Measurements from ENCODE around the gene MYO1E. TPM values are rescaled to one million over a fixed set of nuclear protein-coding genes. Genes with fewer than 3 reads are reported as not detected.

Gene MYO1E
- total RNA-seq, 1 donor = 19.9 TPM

DNA sequence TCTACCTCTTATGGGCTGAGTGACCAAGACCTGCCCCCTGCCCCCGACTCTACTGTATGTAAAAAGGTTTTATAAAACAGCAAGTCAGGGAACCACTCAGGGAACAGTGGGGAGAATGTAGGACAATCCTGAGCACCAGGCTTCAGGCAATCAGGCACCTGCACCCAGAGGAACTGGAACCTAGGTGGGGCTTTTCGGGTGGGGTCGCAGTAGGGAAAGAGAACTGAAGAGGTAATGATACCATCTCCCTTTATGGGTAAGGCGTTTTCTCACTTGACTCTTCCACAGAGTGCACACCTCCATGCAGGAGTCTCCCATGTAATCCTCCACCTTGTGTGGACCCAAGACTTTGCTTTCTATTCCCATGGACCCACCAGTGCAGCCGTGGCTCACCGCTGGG is 45.8 kb downstream of the MYO1E start:
- no peak for DNase-seq (ENCODE audit: low read depth in 2 of 3, low spot score in 2 of 3)

- DNase-seq (ENCODE audit: low read depth in 2 of 3, low spot score in 2 of 3) = no peak
These were observed 50.5 kb downstream of the MYO1E start for GRCh38 chr15:59322056-59322759.

DNA sequence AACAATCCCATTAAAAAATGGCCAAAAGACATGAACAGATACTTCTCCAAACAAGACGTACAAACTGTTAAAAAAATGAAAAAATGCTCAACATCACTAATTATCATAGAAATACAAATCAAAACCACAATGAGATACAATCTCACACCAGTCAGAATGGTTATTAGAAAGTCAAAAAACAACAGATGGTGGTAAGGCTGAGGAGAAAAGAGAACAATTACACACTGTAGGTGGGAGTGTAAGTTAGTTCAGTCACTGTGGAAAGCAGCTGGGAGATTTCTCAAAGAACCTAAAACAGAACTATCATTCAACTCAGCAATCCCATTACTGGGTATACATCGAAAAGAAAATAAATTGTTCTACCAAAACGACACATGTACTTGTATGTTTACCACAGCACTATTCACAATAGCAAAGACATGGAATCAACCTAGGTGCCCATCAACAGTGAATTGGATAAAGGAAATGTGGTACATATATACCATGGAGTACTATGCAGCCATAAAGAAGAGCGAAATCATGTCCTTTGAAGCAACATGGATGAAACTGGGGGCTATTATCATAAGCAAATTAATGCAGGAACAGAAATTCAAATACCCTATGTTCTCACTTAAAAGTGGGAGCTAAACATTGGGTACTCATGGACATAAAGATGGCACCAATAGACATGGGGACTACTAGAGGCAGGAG is 51.5 kb downstream of the MYO1E start:
- no peak for DNase-seq (ENCODE audit: low read depth in 2 of 3, low spot score in 2 of 3)

- DNase-seq (ENCODE audit: low read depth in 2 of 3, low spot score in 2 of 3) = no peak
These were observed 55.5 kb downstream of the MYO1E start for GRCh38 chr15:59317211-59317610.

DNA sequence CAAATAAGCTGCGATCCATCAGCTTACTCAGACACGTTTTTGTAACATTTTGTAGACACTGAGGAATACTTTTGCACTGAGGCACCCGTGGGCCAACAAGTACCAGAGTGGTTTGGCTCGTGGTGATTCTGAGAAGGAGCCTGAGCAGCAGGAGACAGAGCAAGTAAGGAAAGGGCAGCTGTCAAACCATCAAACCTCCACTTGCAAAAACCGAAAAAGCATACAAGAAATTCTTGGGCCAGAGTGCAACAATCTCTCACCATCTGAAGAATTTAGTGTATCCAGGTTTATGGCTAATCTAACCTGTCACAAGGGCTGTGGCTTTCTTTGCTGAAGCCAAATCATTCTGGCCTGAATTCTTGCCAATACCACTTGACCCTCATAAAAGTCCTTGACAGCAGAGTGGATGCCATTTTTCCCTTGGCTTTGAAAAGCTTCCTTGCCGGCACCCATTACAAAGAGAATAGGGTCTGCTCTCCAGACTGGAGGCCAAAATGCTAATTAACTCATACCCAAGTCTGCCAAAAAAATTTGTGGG is 56.7 kb downstream of the MYO1E start:
- no peak for DNase-seq (ENCODE audit: low read depth in 2 of 3, low spot score in 2 of 3)

DNA sequence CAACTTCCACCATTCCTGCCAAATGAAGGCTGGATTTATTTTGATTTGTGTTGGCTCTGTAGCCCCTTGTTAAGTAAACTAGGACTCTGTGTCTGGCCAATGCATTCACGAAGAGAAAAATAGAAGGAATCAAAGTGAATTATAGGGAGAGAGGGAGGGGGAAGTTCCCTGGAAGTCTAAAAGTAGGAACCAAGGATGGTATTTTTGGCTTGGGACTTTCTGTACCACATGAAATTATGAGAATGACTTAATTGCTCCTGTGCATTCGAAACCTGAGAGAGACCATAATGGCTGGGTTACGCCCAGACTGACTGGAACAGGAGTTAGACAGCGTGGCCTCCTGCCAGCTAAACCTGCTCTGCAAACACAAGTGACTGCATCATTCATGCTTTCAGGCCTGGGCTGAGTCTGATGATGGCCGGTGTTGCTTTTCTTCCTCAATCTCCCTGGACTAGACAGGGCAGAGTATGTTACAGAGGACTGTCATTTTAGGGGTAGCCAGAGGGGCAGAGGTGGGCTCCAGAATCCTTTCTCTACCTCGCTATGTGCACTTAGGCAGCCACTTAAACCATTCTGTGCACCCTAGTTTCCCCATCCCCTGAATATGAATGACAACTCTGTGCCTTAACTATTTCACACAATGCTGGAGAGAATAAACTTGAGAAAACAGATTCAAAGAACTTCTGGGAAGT is 58.9 kb downstream of the MYO1E start:
- DNase-seq (ENCODE audit: low read depth in 2 of 3, low spot score in 2 of 3) = no peak

GRCh38 chr15:59312205-59312604 is 60.5 kb downstream of the MYO1E start:
- no peak for DNase-seq (ENCODE audit: low read depth in 2 of 3, low spot score in 2 of 3)

DNA sequence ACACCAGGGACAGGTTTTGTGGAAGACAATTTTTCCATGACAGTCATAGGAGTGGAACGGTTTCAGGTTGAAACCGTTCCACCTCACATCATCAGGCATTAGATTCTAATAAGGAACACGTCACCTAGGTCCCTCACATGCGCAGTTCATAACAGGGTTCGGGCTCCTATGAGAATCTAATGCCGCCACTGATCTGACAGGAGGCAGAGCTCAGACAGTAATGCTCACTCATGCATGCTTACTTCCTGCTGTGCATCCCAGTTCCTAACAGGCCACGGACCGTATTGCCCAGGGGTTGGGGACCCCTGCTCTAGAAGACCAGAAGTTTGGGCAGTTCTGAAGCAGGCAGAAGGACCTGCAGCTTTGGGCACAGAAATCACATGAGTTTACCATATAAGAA is 61.5 kb downstream of the MYO1E start:
- no peak for DNase-seq (ENCODE audit: low read depth in 2 of 3, low spot score in 2 of 3)

- no peak for DNase-seq (ENCODE audit: low read depth in 2 of 3, low spot score in 2 of 3)
These were observed 63.3 kb downstream of the MYO1E start for GRCh38 chr15:59309405-59309804.

GRCh38 chr15:59307165-59307537 is 65.5 kb downstream of the MYO1E start:
- no peak for DNase-seq (ENCODE audit: low read depth in 2 of 3, low spot score in 2 of 3)

GRCh38 chr15:59306520-59307164 is 66.0 kb downstream of the MYO1E start:
- no peak for DNase-seq (ENCODE audit: low read depth in 2 of 3, low spot score in 2 of 3)

GRCh38 chr15:59304807-59305206 is 67.9 kb downstream of the MYO1E start:
- no peak for DNase-seq (ENCODE audit: low read depth in 2 of 3, low spot score in 2 of 3)

DNA sequence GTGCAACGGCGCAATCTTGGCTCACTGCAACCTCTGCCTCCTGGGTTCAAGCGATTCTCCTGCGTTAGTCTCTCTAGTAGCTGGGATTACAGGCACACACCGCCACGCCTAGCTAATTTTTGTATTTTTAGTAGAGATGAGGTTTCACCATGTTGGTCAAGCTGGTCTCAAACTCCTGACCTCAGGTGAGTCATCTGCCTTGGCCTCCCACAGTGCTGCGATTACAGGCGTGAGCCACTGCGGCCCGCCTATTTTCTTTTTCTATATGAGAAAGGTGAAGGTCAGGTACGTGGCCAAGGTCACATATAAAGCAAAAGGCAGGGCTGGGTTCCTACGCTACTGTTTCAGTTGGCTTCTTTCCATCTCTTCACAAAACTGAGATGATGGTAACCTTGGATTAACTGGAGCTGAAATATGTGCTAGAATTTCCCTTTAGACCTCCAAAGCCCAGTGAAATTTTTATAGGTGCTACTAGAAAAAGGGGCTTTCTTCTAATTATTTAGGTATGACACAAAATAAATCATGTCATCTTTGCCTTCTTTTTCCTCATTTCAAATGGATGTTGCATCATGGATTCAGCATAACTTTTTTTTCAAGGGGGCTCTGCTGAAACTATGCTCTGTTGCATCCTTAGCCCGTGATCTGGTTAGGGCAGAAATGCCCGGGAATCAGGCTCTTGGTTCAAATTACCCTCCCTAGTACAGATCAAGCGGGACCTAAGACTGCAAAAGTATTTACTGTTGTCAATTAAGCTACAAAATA is 68.5 kb downstream of the MYO1E start:
- no peak for DNase-seq (ENCODE audit: low read depth in 2 of 3, low spot score in 2 of 3)

DNA sequence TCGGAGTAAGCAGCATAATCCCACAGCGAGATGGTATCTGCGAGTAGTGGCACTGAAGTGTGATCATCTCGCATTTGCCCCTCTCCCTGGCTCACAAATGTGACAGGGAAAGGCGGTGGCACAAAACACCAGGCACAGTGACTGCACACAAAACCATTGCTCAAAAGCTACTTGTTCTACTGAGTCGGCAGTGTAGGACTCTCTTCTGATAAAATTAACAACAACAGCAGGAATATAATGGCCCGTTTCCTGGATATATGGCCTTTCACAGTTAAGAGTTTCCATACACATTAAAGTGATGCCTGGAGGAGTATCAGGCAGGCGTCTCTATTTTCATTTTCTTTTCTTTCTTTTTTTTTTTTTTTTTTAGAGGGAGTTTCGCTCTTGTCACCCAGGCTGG is 69.0 kb downstream of the MYO1E start:
- DNase-seq (ENCODE audit: low read depth in 2 of 3, low spot score in 2 of 3) = no peak

DNA sequence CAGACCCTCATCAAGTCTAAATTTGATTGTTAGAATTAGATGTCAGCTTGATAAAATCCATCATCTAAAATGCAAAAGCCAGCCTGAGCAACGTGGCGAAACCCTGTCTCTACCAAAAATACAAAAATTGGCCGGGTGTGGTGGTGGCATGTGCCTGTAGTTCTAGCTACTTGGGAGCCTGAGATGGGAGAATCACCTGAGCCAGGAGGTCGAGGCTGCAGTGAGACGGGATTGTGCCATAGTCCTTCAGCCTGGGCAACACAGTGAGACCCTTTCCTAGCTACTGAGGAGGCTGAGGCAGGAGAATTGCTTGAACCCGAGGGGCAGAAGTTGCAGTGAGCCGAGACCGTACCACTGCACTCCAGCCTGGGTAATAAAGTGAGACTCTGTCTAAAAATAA is 69.5 kb downstream of the MYO1E start:
- DNase-seq (ENCODE audit: low read depth in 2 of 3, low spot score in 2 of 3) = no peak

GRCh38 chr15:59301527-59301926 is 71.1 kb downstream of the MYO1E start:
- no peak for DNase-seq (ENCODE audit: low read depth in 2 of 3, low spot score in 2 of 3)

GRCh38 chr15:59300618-59301139 is 72.0 kb downstream of the MYO1E start:
- no peak for DNase-seq (ENCODE audit: low read depth in 2 of 3, low spot score in 2 of 3)

GRCh38 chr15:59299929-59300617 is 72.6 kb downstream of the MYO1E start:
- DNase-seq (ENCODE audit: low read depth in 2 of 3, low spot score in 2 of 3) = peak; percentile 24 to 96 (median 90)

DNA sequence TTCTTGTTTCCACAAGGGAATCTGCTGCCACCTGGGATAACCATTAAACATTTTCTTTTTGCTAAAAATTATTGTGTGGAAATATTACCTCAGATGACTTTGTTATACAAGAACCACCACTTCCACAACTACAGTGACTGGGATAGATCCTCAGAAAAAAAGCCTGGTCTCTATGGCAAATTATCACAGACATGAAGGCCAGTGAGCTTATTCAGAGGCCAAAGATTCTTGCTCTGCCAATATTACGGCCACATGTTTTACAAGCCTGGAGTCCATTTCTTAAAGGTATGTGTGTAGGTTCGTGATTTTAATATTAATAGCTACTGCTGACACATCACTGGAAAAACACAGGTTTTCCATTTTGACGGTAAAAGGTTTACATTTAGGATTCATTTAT is 73.8 kb downstream of the MYO1E start:
- DNase-seq (ENCODE audit: low read depth in 2 of 3, low spot score in 2 of 3) = no peak

Measured in hematopoietic multipotent progenitor cell (in vitro differentiated cells).